ENCODE data around the gene IL33. TPM values are rescaled to one million over a fixed set of nuclear protein-coding genes. Genes with fewer than 3 reads are reported as not detected.

IL33 gene
- total RNA-seq, 2 donors from 2014 or later, result 0.33 to 0.97 TPM

- Mint-ChIP-seq H3K36me3 (ENCODE audit: low read depth) (no peaks in the 10 kb centered on the region), H3K4me1 (peaks cover 6% of the 10 kb centered on the region), H3K27ac (no peak overlapping the region), H3K27me3 (ENCODE audit: insufficient read depth) (no peaks in the 10 kb centered on the region), H3K9me3 (no peaks in the 10 kb centered on the region), H3K4me3 (no peak overlapping the region)
- no peak for DNase-seq
- Histone ChIP-seq H3K4me1 (ENCODE audit: control insufficient read depth, insufficient read depth, low read length) (peaks cover 4% of the 10 kb centered on the region), H3K9ac (ENCODE audit: extremely low read depth, low read length, poor library complexity, severe bottlenecking) (no peak overlapping the region), H3K36me3 (ENCODE audit: control insufficient read depth, insufficient read depth, low read length) (no peaks in the 10 kb centered on the region), H3K4me3 (ENCODE audit: low read length) (no peak overlapping the region), H3K9me3 (ENCODE audit: control insufficient read depth, low read length) (no peaks in the 10 kb centered on the region), H3K27ac (ENCODE audit: low read depth, low read length) (no peak overlapping the region), H3K27me3 (ENCODE audit: control insufficient read depth, insufficient read depth, low read length, poor library complexity, severe bottlenecking) (peaks cover 12% of the 10 kb centered on the region)
- TF ChIP-seq, protein P1, sequence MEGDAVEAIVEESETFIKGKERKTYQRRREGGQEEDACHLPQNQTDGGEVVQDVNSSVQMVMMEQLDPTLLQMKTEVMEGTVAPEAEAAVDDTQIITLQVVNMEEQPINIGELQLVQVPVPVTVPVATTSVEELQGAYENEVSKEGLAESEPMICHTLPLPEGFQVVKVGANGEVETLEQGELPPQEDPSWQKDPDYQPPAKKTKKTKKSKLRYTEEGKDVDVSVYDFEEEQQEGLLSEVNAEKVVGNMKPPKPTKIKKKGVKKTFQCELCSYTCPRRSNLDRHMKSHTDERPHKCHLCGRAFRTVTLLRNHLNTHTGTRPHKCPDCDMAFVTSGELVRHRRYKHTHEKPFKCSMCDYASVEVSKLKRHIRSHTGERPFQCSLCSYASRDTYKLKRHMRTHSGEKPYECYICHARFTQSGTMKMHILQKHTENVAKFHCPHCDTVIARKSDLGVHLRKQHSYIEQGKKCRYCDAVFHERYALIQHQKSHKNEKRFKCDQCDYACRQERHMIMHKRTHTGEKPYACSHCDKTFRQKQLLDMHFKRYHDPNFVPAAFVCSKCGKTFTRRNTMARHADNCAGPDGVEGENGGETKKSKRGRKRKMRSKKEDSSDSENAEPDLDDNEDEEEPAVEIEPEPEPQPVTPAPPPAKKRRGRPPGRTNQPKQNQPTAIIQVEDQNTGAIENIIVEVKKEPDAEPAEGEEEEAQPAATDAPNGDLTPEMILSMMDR (conservative IDR thresholded peaks at IDR 0.05), result no peak
- 92 to 97% methylated on average over 2 of the region's 2 CpGs for WGBS, 2 experiments (ENCODE audit: insufficient coverage in 1 of 2, insufficient read length in 1 of 2)
Measured at GRCh38 chr9:6219981-6220380, 4.4 kb downstream of the IL33 start.

GRCh38 chr9:6224393-6225154, 9.0 kb downstream of the IL33 start:
- no peak overlapping the region for H3K4me3 Mint-ChIP-seq
- TF ChIP-seq, protein P1 (conservative IDR thresholded peaks at IDR 0.05), result no peak
- Histone ChIP-seq H3K27ac (ENCODE audit: low read depth, low read length) (no peak overlapping the region), H3K9me3 (ENCODE audit: control insufficient read depth, low read length) (no peaks in the 10 kb centered on the region), H3K4me3 (ENCODE audit: low read length) (no peak overlapping the region), H3K36me3 (ENCODE audit: control insufficient read depth, insufficient read depth, low read length) (no peaks in the 10 kb centered on the region), H3K27me3 (ENCODE audit: control insufficient read depth, insufficient read depth, low read length, poor library complexity, severe bottlenecking) (no peaks in the 10 kb centered on the region), H3K4me1 (ENCODE audit: control insufficient read depth, insufficient read depth, low read length) (no peaks in the 10 kb centered on the region), H3K9ac (ENCODE audit: extremely low read depth, low read length, poor library complexity, severe bottlenecking) (no peak overlapping the region)
- H3K36me3 Mint-ChIP-seq (ENCODE audit: low read depth), result no peaks in the 10 kb centered on the region
- H3K27ac Mint-ChIP-seq, result no peak overlapping the region
- H3K9me3 Mint-ChIP-seq, result no peaks in the 10 kb centered on the region
- DNase-seq, result no peak
- H3K4me1 Mint-ChIP-seq, result peaks cover 3% of the 10 kb centered on the region
- 87% methylated on average over 1 of the region's 1 CpG; no CpG with 5 or more reads in 1 of the 2 experiments for WGBS, 2 experiments (ENCODE audit: insufficient coverage in 1 of 2, insufficient read length in 1 of 2)
- no peaks in the 10 kb centered on the region for H3K27me3 Mint-ChIP-seq (ENCODE audit: insufficient read depth)

DNA sequence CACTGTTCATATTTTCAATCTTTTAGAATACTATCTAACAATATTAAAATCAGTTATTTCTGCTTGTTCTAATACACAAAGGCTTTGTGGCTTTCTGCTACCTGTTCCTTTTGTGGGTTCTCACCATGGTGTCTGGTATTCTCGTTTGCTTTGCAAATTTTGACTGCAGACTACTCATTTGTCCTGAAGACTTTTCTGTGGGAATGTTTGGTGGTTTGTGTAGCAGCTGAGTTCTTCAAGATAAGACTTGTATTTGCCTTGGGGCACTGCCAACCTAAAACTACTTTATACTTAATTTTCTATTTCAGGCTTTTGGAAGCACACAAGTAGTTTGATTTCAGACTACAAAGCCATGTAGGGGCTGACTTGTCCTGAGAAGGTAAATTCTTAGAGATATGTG, 11.1 kb downstream of the IL33 start:
- no peak overlapping the region for H3K27ac ChIP-seq (ENCODE audit: low read depth, low read length)
- TF ChIP-seq, protein P1 (conservative IDR thresholded peaks at IDR 0.05), result no peak
- peaks cover 5% of the 10 kb centered on the region for H3K4me1 ChIP-seq (ENCODE audit: control insufficient read depth, insufficient read depth, low read length)
- H3K36me3 ChIP-seq (ENCODE audit: control insufficient read depth, insufficient read depth, low read length), result no peaks in the 10 kb centered on the region
- H3K9ac ChIP-seq (ENCODE audit: extremely low read depth, low read length, poor library complexity, severe bottlenecking), result no peak overlapping the region
- H3K27me3 ChIP-seq (ENCODE audit: control insufficient read depth, insufficient read depth, low read length, poor library complexity, severe bottlenecking), result no peaks in the 10 kb centered on the region
- H3K9me3 ChIP-seq (ENCODE audit: control insufficient read depth, low read length), result no peaks in the 10 kb centered on the region
- 29% methylated on average over 1 of the region's 1 CpG; no CpG with 5 or more reads in 1 of the 2 experiments for WGBS, 2 experiments (ENCODE audit: insufficient coverage in 1 of 2, insufficient read length in 1 of 2)
- no peak overlapping the region for H3K27ac Mint-ChIP-seq
- no peak overlapping the region for H3K4me3 Mint-ChIP-seq
- DNase-seq, result no peak
- no peak overlapping the region for H3K4me3 ChIP-seq (ENCODE audit: low read length)
- no peaks in the 10 kb centered on the region for H3K36me3 Mint-ChIP-seq (ENCODE audit: low read depth)
- peaks cover 3% of the 10 kb centered on the region for H3K4me1 Mint-ChIP-seq
- H3K9me3 Mint-ChIP-seq, result no peaks in the 10 kb centered on the region
- H3K27me3 Mint-ChIP-seq (ENCODE audit: insufficient read depth), result no peaks in the 10 kb centered on the region

Measured in endodermal cell (in vitro differentiated cells).